GM12874 (cell line): ENCODE data around the gene NELFB.

Source experiments
- TF ChIP-seq, protein P1 (sequence below): IDR thresholded peaks from 2 replicates; pipeline ENCODE4 v1.5.1; 2011; ENCODE audit warnings: low read depth, mild to moderate bottlenecking, control low read depth, low read length, moderate library complexity; ENCODE audit not compliant: insufficient read depth

NELFB gene

DNA sequence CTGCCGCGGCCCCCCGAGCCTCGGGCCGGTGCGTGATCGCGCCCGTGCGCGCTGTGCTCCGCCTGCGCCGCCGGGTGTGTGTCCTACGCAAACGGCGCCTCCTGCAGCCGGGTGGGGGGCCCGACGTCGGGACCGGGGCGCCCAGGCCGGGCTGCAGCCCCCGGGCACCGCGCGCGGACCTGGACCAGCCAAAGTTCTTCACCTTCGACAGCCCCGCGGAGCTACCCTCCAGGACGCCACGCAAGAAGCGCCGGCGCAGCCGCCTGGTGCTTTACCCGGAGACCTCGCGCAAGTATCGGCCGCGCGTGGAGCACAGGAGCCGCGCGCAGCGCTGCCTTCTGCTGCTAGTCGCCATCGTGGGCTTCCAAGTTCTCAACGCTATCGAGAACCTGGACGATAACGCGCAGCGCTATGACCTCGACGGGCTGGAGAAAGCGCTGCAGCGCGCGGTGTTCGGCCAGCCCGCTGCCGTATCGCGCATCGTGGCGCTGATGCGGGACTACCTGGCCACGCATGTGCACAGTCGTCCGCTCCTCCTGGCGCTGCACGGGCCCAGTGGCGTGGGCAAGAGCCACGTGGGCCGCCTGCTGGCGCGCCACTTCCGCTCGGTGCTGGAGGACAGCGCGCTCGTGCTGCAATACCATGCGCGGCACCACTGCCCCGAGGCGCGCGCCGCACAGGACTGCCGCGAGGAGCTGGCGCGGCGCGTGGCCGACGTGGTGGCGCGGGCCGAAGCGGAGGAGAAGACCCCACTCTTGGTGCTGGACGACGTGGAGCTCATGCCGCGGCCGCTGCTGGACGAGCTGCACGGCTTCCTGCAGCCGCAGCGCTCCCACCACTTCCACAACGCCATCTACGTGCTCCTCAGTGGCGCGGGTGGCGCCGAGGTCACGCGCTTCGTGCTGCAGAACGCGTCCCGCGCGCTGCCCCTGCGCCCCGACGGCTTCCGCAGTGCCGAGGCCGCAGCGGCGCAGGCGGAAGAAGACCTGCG, 23.9 kb downstream of the NELFB start:
- TF ChIP-seq, protein P1, sequence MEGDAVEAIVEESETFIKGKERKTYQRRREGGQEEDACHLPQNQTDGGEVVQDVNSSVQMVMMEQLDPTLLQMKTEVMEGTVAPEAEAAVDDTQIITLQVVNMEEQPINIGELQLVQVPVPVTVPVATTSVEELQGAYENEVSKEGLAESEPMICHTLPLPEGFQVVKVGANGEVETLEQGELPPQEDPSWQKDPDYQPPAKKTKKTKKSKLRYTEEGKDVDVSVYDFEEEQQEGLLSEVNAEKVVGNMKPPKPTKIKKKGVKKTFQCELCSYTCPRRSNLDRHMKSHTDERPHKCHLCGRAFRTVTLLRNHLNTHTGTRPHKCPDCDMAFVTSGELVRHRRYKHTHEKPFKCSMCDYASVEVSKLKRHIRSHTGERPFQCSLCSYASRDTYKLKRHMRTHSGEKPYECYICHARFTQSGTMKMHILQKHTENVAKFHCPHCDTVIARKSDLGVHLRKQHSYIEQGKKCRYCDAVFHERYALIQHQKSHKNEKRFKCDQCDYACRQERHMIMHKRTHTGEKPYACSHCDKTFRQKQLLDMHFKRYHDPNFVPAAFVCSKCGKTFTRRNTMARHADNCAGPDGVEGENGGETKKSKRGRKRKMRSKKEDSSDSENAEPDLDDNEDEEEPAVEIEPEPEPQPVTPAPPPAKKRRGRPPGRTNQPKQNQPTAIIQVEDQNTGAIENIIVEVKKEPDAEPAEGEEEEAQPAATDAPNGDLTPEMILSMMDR = no peak

DNA sequence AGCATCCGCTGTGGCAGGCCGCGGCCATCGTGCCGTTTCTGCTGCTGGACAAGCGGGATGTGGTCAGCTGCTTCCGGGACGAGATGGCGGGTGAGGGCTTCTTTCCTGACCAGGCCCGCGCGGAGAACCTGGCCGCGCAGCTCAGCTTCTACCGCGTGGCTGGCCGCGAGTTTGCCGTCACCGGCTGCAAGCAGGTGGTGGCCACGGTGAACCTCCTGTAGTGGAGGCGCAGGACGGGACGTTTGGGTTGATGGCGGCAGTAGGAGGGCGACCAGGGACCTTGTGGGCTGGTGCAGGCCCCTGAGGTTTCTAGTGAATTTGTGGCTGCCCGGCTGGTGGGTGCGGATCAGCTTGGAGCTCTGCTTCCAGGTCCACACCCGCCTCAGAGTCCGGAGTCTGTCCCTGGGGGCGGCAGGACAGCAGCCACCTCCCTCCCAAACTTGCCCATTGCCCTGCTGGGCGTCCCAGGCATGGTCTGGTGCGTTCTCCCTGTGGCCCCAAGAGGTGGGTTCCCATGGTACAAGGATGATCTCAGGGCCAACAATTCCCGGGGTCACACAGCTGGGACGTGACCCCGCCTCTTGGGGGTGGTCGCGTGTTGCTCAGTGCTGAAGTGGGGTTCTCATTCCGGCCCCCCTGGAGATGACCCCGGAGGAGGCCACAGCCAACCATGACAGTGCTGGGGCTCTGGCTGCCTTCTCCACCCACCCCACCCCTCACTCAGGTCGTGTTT, 24.8 kb downstream of the NELFB start:
- TF ChIP-seq, protein P1 = no peak

DNA sequence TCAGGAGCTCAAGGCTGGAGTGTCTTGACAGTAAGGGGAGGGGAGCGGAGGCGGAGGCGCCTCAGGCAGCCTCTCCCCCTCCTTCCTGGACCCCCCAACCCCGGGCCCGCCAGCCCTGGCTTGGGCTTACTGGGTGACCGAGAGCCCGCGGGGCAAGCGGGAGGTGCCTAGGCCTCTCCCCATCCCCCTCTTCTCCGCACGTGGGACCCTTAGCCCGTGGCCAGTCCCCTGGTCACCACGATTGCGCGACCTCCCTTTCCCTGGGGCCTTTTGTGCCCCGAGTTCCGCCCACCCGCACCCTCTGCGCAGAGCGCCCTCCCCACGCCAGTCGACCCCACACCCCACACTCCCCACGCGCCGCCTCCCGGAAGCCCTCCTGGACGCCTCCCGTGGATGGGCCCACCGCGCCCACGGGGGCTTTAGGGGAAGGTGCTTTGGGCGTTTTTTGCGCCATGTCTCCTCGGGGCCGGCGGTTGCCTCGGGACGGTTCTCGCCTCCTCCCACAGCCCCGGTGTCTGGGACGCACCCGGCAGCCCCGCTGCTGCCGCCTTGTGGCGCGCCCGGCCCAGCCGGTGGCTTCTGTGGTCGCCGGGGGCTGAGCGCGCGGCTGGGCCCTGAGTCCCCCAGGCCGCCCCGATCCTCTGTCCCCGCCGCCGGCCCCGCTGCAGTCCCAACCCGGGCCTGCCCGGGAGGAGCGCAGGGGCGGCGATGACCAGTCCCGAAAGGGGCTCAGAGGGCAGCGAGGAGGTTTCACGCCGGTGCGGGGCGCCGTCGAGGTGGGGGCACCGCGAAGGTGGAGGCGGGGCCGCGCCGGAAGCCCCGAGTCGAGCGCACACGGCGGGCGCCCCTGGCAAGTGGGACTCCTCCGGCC, 25.6 kb downstream of the NELFB start:
- TF ChIP-seq, protein P1 = no peak

DNA sequence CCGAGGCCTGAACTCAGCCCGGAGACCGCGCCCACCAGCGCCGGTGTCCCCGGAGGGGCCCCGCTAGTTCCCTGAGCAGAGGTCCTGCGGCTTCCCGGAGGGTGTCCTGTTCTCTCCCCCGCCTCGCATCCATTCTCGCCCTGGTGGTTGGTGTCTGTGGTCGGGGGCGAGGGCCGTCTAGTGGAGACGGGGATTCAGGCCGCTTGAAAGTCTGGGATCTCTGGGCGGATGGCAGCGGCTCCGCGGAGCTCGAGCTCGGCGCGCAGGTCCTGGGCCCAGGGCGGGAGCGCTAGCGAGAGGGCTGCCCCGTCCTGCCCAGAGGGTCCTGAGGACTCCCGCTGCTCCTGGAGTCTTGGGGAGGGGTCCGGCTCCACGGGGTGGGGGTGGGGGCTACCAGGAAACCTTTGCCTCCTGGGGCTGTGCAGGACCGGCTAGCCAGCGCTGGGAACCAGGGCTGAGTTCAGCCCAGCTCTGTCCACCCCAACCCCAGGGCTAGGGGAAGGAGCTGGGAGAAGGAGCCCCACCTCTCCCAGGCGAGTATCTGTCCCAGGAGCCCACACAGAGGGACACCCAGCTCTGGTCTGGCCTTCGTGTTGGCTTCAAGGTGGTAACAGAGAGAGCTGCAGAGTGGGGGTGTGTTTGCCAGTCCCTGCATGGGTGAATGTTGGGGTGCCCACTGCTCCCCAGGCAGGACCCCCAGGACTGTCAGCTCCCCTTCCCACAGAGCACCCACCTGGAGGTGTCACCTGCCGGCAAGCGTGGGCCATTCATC, 26.4 kb downstream of the NELFB start:
- TF ChIP-seq, protein P1 = no peak

DNA sequence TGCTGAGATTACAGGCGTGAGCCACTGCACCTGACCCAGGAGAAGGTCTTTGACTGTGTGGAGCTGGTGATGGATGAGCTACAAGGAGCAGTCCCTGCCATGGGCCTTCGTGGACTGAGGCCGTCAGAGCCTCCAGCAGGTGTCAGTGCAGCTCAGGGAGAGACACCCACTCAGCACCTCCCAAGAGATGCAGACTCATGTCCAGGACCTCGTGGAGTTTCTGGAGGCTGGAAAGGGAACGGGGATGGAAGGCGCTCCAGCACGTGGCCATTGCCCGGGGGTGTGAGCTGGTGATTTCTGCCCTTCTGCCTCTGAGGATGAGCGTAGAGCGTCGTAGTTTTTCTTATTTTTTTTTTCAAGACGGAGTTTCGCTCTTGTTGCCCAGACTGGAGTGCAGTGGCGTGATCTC, 31.9 kb downstream of the NELFB start:
- TF ChIP-seq, protein P1 = peak; percentile 55

DNA sequence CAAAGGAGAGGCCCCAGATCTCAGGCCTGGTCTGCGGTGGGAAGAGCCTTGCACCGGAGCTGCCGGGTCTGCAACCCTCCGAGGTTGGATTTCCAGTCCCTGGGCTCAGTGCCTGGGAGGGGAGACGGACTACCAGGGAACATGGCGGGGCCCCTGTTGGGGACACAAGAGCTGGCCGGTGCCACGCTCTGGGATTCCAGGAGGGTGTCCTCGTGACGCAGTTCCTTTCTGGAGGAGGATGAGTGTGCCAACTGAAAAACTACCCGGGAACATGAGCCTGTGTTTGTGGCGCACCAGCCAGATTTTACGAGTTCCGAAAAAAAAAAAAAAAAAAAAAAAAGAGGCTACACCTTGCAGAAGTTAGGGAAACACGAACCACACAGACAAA, 38.0 kb downstream of the NELFB start:
- TF ChIP-seq, protein P1 = no peak
